IPS-20b (cell line): Measurements from ENCODE around the gene SESTD1.
"Not testable (repeated sequence)": the region's sequence is repeated elsewhere in the genome, so short reads cannot be mapped to it uniquely, and the experiment has no call there.

Source experiments
- H3K27ac ChIP-seq: one replicate; pipeline ENCODE4 v1.5.1; 2013; ENCODE audit warnings: low read length
- H3K27me3 ChIP-seq: 2 replicates; pipeline ENCODE4 v1.6.1; 2013; ENCODE audit warnings: mild to moderate bottlenecking, low read length, inconsistent platforms; ENCODE audit not compliant: insufficient read depth
- H3K36me3 ChIP-seq: 2 replicates; pipeline ENCODE4 v1.6.1; 2013; ENCODE audit warnings: low read depth, mild to moderate bottlenecking, inconsistent platforms, low read length, moderate library complexity; ENCODE audit not compliant: insufficient read depth
- H3K4me1 ChIP-seq: 2 replicates; pipeline ENCODE4 v1.6.1; 2013; ENCODE audit warnings: mild to moderate bottlenecking, control low read depth, inconsistent platforms, low read length, moderate library complexity; ENCODE audit not compliant: insufficient read depth
- H3K4me3 ChIP-seq: 2 replicates; pipeline ENCODE4 v1.5.1; 2013; ENCODE audit warnings: mild to moderate bottlenecking, low read length, inconsistent platforms
- H3K9ac ChIP-seq: 2 replicates; pipeline ENCODE4 v1.6.1; 2013; ENCODE audit warnings: low read depth, mild to moderate bottlenecking, inconsistent platforms, low read length, moderate library complexity
- H3K9me3 ChIP-seq: 2 replicates; pipeline ENCODE4 v1.6.1; 2013; ENCODE audit warnings: mild to moderate bottlenecking, low read depth, low read length, inconsistent platforms; ENCODE audit not compliant: insufficient read depth

Gene SESTD1

GRCh38 chr2:179081954-179082353 is 182.7 kb downstream of the SESTD1 start:
- H3K27ac ChIP-seq: no peak overlapping the region
- no peaks in the 10 kb centered on the region for H3K4me1 ChIP-seq
- H3K9me3 ChIP-seq: no peaks in the 10 kb centered on the region
- no peak overlapping the region for H3K4me3 ChIP-seq
- H3K36me3 ChIP-seq: no peaks in the 10 kb centered on the region
- no peaks in the 10 kb centered on the region for H3K27me3 ChIP-seq
- no peak overlapping the region for H3K9ac ChIP-seq

- H3K27me3 ChIP-seq: no peaks in the 10 kb centered on the region
- H3K27ac ChIP-seq: no peak overlapping the region
- H3K36me3 ChIP-seq: no peaks in the 10 kb centered on the region
- no peaks in the 10 kb centered on the region for H3K4me1 ChIP-seq
- H3K9ac ChIP-seq: no peak overlapping the region
- H3K9me3 ChIP-seq: peaks cover 6% of the 10 kb centered on the region
- H3K4me3 ChIP-seq: no peak overlapping the region
Observed at GRCh38 chr2:179072527-179072926, 192.1 kb downstream of the SESTD1 start.

GRCh38 chr2:179071810-179072355 is 192.7 kb downstream of the SESTD1 start:
- H3K9ac ChIP-seq: no peak overlapping the region
- H3K27me3 ChIP-seq: no peaks in the 10 kb centered on the region
- H3K4me1 ChIP-seq: no peaks in the 10 kb centered on the region
- no peaks in the 10 kb centered on the region for H3K36me3 ChIP-seq
- H3K9me3 ChIP-seq: peaks cover 12% of the 10 kb centered on the region
- no peak overlapping the region for H3K27ac ChIP-seq
- H3K4me3 ChIP-seq: no peak overlapping the region

GRCh38 chr2:179070895-179071294 is 193.7 kb downstream of the SESTD1 start:
- no peaks in the 10 kb centered on the region for H3K4me1 ChIP-seq
- H3K9ac ChIP-seq: no peak overlapping the region
- H3K9me3 ChIP-seq: peaks cover 15% of the 10 kb centered on the region
- H3K27ac ChIP-seq: no peak overlapping the region
- no peaks in the 10 kb centered on the region for H3K36me3 ChIP-seq
- no peak overlapping the region for H3K4me3 ChIP-seq
- no peaks in the 10 kb centered on the region for H3K27me3 ChIP-seq

GRCh38 chr2:179069685-179070084 is 194.9 kb downstream of the SESTD1 start:
- Histone ChIP-seq H3K9ac (no peak overlapping the region), H3K4me3 (no peak overlapping the region), H3K27me3 (no peaks in the 10 kb centered on the region), H3K4me1 (no peaks in the 10 kb centered on the region), H3K27ac (no peak overlapping the region), H3K36me3 (no peaks in the 10 kb centered on the region), H3K9me3 (peaks cover 15% of the 10 kb centered on the region)

GRCh38 chr2:179068991-179069643 is 195.5 kb downstream of the SESTD1 start:
- H3K36me3 ChIP-seq: no peaks in the 10 kb centered on the region
- no peak overlapping the region for H3K4me3 ChIP-seq
- H3K9ac ChIP-seq: no peak overlapping the region
- H3K27me3 ChIP-seq: no peaks in the 10 kb centered on the region
- peaks cover 15% of the 10 kb centered on the region for H3K9me3 ChIP-seq
- no peak overlapping the region for H3K27ac ChIP-seq
- no peaks in the 10 kb centered on the region for H3K4me1 ChIP-seq

- Histone ChIP-seq H3K9me3 (no peaks in the 10 kb centered on the region), H3K4me3 (no peak overlapping the region), H3K27ac (no peak overlapping the region), H3K9ac (no peak overlapping the region), H3K36me3 (no peaks in the 10 kb centered on the region), H3K4me1 (peaks cover 16% of the 10 kb centered on the region; the same call in 1 of the 2 replicates), H3K27me3 (no peaks in the 10 kb centered on the region)
Observed at GRCh38 chr2:179059026-179059700, 205.5 kb downstream of the SESTD1 start.

GRCh38 chr2:179057737-179058136 is 206.9 kb downstream of the SESTD1 start:
- Histone ChIP-seq H3K9me3 (no peaks in the 10 kb centered on the region), H3K27me3 (no peaks in the 10 kb centered on the region), H3K36me3 (no peaks in the 10 kb centered on the region), H3K27ac (no peak overlapping the region), H3K9ac (no peak overlapping the region), H3K4me3 (no peak overlapping the region), H3K4me1 (peaks cover 16% of the 10 kb centered on the region; the same call in 1 of the 2 replicates)

- not testable (repeated sequence) for H3K36me3 ChIP-seq, H3K27ac ChIP-seq, H3K9me3 ChIP-seq, H3K27me3 ChIP-seq, H3K9ac ChIP-seq, H3K4me3 ChIP-seq
- H3K4me1 ChIP-seq: peaks cover 23% of the 10 kb centered on the region
Observed at GRCh38 chr2:179053568-179053967, 211.1 kb downstream of the SESTD1 start.
